Neural crest cell (in vitro differentiated cells): Measurements from ENCODE around the gene PSMB2. TPM values are rescaled to one million over a fixed set of nuclear protein-coding genes. Genes with fewer than 3 reads are reported as not detected.

ENCODE experiments used
- DNase-seq: peaks from one replicate; pipeline ENCODE4 v3.0.0; 2021; ENCODE audit warnings: low read depth, mixed read lengths, low spot score
- H3K27ac Mint-ChIP-seq: one replicate; pipeline ENCODE4 v1.8.0; 2021; ENCODE audit warnings: mild to moderate bottlenecking, mixed read lengths; ENCODE audit not compliant: unreplicated experiment
- H3K27me3 Mint-ChIP-seq: 2 replicates; pipeline ENCODE4 v1.8.0; 2021; ENCODE audit warnings: low read depth, mild to moderate bottlenecking, mixed read lengths
- H3K36me3 Mint-ChIP-seq: 2 replicates; pipeline ENCODE4 v1.8.0; 2021; ENCODE audit warnings: low read depth, mild to moderate bottlenecking, mixed read lengths
- H3K4me1 Mint-ChIP-seq: 2 replicates; pipeline ENCODE4 v1.8.0; 2021; ENCODE audit warnings: mixed read lengths
- H3K4me3 Mint-ChIP-seq: one replicate; pipeline ENCODE4 v1.8.0; 2021; ENCODE audit warnings: mild to moderate bottlenecking, mixed read lengths
- H3K9me3 Mint-ChIP-seq: 2 replicates; pipeline ENCODE4 v1.8.0; 2021; ENCODE audit warnings: mixed read lengths
- CTCF ChIP-seq: fragments of 200-600 bp; sonication (generic); conservative IDR thresholded peaks from 2 replicates; pipeline ENCODE4 v1.5.0; 2021; ENCODE audit warnings: antibody characterized with exemption, mild to moderate bottlenecking
- total RNA-seq: library from RNA; stranded (reverse); gene quantifications from 2 replicates; pipeline ENCODE4 v1.2.1, GENCODE V29; 2021

PSMB2 gene
- total RNA-seq, 1 donor from 2014 or later, result 104 TPM

GRCh38 chr1:35675773-35676172, 34.4 kb upstream of the PSMB2 start:
- H3K4me1 Mint-ChIP-seq, result no peaks in the 10 kb centered on the region
- H3K27ac Mint-ChIP-seq, result no peak overlapping the region
- no peak overlapping the region for H3K4me3 Mint-ChIP-seq
- no peaks in the 10 kb centered on the region for H3K36me3 Mint-ChIP-seq
- no peaks in the 10 kb centered on the region for H3K9me3 Mint-ChIP-seq
- peaks cover 18% of the 10 kb centered on the region for H3K27me3 Mint-ChIP-seq
- no peak for DNase-seq
- no peak for TF ChIP-seq CTCF

- H3K4me3 Mint-ChIP-seq, result no peak overlapping the region
- H3K27ac Mint-ChIP-seq, result no peak overlapping the region
- TF ChIP-seq CTCF, result no peak
- no peaks in the 10 kb centered on the region for H3K36me3 Mint-ChIP-seq
- peaks cover 18% of the 10 kb centered on the region for H3K27me3 Mint-ChIP-seq
- no peaks in the 10 kb centered on the region for H3K9me3 Mint-ChIP-seq
- H3K4me1 Mint-ChIP-seq, result no peaks in the 10 kb centered on the region
- DNase-seq, result no peak
Measured at GRCh38 chr1:35674111-35674510, 32.8 kb upstream of the PSMB2 start.

DNA sequence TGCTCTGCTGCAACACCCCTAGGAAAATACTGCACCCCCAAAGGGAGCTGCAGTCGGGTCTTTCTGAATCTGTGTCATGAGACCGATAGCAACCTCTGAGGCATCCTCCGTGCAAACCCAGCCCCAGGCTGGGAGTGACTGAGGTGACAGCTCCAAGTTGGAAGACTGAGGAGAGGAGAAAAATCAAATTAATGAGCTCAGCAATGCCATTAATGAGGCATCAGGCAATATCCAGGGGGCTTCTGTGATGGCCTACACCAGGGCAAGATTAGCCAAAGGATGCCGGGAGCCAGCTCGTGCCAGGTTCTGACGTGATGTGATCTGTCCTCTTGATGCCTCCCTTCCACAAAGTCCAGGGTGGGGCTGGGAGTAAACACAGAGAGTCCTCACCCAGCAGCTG, 30.8 kb upstream of the PSMB2 start:
- no peaks in the 10 kb centered on the region for H3K9me3 Mint-ChIP-seq
- no peak for DNase-seq
- H3K27me3 Mint-ChIP-seq, result peaks cover 25% of the 10 kb centered on the region
- H3K4me3 Mint-ChIP-seq, result no peak overlapping the region
- no peak for TF ChIP-seq CTCF
- H3K4me1 Mint-ChIP-seq, result peaks cover 6% of the 10 kb centered on the region
- no peaks in the 10 kb centered on the region for H3K36me3 Mint-ChIP-seq
- no peak overlapping the region for H3K27ac Mint-ChIP-seq

GRCh38 chr1:35668506-35668905, 27.2 kb upstream of the PSMB2 start:
- H3K36me3 Mint-ChIP-seq, result no peaks in the 10 kb centered on the region
- peaks cover 6% of the 10 kb centered on the region for H3K4me1 Mint-ChIP-seq
- H3K27ac Mint-ChIP-seq, result no peak overlapping the region
- H3K27me3 Mint-ChIP-seq, result peaks cover 33% of the 10 kb centered on the region
- no peaks in the 10 kb centered on the region for H3K9me3 Mint-ChIP-seq
- no peak for TF ChIP-seq CTCF
- no peak for DNase-seq
- no peak overlapping the region for H3K4me3 Mint-ChIP-seq

GRCh38 chr1:35666916-35667315, 25.6 kb upstream of the PSMB2 start:
- Mint-ChIP-seq H3K4me1 (peaks cover 6% of the 10 kb centered on the region), H3K9me3 (no peaks in the 10 kb centered on the region), H3K4me3 (no peak overlapping the region), H3K36me3 (no peaks in the 10 kb centered on the region), H3K27ac (no peak overlapping the region), H3K27me3 (peaks cover 31% of the 10 kb centered on the region)
- no peak for DNase-seq
- no peak for TF ChIP-seq CTCF

DNA sequence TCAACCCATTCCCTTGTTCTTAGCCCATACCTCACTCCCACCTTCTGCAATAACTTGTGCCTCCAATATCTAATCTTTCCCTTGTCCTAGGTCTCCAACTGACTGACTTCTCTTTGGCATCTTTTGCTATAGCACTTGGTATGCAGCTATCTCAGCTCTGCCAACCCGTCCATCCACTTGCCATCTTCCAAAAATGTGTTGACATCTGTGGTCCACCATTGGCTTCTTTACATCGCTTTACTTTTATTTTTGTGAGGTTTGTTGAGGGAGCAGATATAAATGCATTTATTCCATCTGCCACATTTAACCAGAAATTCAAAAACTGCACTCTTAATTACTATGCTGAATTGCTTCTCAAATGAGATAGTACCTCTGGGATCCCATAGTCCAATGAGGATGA, 24.9 kb upstream of the PSMB2 start:
- Mint-ChIP-seq H3K4me3 (no peak overlapping the region), H3K36me3 (no peaks in the 10 kb centered on the region), H3K4me1 (peaks cover 6% of the 10 kb centered on the region), H3K27ac (no peak overlapping the region), H3K27me3 (peaks cover 32% of the 10 kb centered on the region), H3K9me3 (no peaks in the 10 kb centered on the region)
- no peak for TF ChIP-seq CTCF
- DNase-seq, result no peak
